NK-92 (cell line): Measurements from ENCODE around the gene STIM2.
A peak's percentile ranks its signal among the peaks of the same experiment; 100 is the strongest.
"Not testable (repeated sequence)": the region's sequence is repeated elsewhere in the genome, so short reads cannot be mapped to it uniquely, and the experiment has no call there.

Source experiments
- DNase-seq: peaks from one replicate; lab custom pipeline; 2025; ENCODE audit not compliant: unreplicated experiment; lab: John Stamatoyannopoulos, UW

Gene STIM2

GRCh38 chr4:26860157-26860921 is at the start of gene STIM2:
STIM2 (plus strand) TSS chr4:26860841.
- DNase-seq: peak; percentile 68

- not testable (repeated sequence) for DNase-seq
These were observed 49.1 kb upstream of the STIM2 start for GRCh38 chr4:26811571-26811970.

GRCh38 chr4:26812049-26812714 is 48.5 kb upstream of the STIM2 start:
- DNase-seq: no peak

GRCh38 chr4:26813698-26814097 is 46.9 kb upstream of the STIM2 start:
- DNase-seq: no peak

- DNase-seq: no peak
These were observed 45.4 kb upstream of the STIM2 start for GRCh38 chr4:26815199-26815598.

- DNase-seq: no peak
These were observed 44.9 kb upstream of the STIM2 start for GRCh38 chr4:26815706-26816105.

GRCh38 chr4:26819026-26819425 is 41.6 kb upstream of the STIM2 start:
- no peak for DNase-seq

- DNase-seq: no peak
These were observed 41.1 kb upstream of the STIM2 start for GRCh38 chr4:26819478-26820095.

GRCh38 chr4:26820346-26820745 is 40.3 kb upstream of the STIM2 start:
- no peak for DNase-seq

- no peak for DNase-seq
These were observed 39.6 kb upstream of the STIM2 start for GRCh38 chr4:26821031-26821430.

GRCh38 chr4:26821677-26822503 is 38.8 kb upstream of the STIM2 start:
- no peak for DNase-seq

GRCh38 chr4:26822546-26822945 is 38.1 kb upstream of the STIM2 start:
- DNase-seq: no peak

GRCh38 chr4:26822974-26823373 is 37.7 kb upstream of the STIM2 start:
- not testable (repeated sequence) for DNase-seq

GRCh38 chr4:26823583-26823982 is 37.1 kb upstream of the STIM2 start:
- DNase-seq: no peak

GRCh38 chr4:26824667-26825066 is 36.0 kb upstream of the STIM2 start:
- DNase-seq: no peak

GRCh38 chr4:26826721-26827120 is 33.9 kb upstream of the STIM2 start:
- no peak for DNase-seq

- DNase-seq: not testable (repeated sequence)
These were observed 33.3 kb upstream of the STIM2 start for GRCh38 chr4:26827336-26827735.

GRCh38 chr4:26827798-26828197 is 32.8 kb upstream of the STIM2 start:
- DNase-seq: no peak

- DNase-seq: no peak
These were observed 31.6 kb upstream of the STIM2 start for GRCh38 chr4:26829018-26829417.

- DNase-seq: no peak
These were observed 30.6 kb upstream of the STIM2 start for GRCh38 chr4:26830033-26830432.

- no peak for DNase-seq
These were observed 29.9 kb upstream of the STIM2 start for GRCh38 chr4:26830701-26831100.
